NCI-H1092 (cell line): ENCODE measurements around the gene BOC.

Experiments
- DNase-seq: peaks from one replicate; lab custom pipeline; 2025; lab: John Stamatoyannopoulos, UW

Gene BOC

DNA sequence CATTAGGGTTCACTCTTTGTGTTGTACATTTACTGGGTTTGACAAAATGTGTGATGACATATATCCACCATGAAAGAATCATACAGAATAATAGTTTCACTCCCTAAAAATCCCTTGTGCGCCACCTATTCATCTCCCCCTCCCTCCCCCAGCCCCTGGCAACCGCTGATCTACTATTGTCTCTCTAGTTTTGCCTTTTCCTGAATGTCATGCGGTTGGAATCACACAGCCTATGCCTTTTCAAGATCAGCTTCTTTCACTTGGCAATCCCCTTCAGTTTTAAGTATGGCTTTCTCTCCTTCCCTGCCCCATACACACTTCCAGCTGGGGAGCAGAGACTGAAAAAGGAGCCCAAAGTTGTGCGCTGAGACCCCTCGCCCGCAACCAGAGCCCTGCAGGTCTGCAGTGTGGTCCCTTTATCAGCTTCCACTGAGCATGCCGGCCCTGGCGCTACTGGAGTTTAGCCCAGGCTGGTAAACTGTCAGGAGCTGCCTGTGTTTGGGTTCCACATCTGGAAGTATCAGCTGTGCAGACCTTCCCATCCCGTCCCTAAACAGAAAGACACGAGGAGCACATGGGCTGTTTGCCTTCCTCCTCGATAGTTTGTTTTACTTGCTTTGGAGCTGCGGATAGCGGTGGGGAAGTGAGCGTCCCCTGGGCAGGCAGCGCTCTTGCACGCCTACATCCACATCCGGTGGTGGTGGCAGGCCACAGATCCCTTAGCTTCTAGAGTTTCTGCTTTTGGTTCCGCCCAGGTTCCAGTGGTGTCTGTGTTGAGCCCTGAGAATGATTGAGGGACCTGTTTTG lies 12.3 kb downstream of the BOC start:
- no peak for DNase-seq

DNA sequence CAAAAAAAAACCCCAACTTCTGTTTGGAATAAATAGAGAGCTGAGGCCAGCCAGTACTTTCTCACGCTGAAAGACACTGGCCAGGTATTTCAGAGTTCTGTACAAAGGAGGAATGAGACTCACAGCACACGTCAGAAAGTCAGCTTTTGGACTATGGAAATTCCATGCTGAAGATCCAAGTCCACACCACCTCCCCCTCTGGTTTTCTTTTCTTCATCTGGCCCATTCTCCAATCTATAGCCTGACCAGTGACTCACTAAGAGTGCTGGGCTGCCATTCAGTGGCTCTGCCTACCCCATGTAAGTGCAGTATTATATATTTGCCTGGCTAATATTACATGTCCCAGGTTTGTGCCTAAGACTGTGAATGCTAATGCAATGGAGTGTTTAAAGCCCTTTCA lies 13.9 kb downstream of the BOC start:
- no peak for DNase-seq

DNA sequence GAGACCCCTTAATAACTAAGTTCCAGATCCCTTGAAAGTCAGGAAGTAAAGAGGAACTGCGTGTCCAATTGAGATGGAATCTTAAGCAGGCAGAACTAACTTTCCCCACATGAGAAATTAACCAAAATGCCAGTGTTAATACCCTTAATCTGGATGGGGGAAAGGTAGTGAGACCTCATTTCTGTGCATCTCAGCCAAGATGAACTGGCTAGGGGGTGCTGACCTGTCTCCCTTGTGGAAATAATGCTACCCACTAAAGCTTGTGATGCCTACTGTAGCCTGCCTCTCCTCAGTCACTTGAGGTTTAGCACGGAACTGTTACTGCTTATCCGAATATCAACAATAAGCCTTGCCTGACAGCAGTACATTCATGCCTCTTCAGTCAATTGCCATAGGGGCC lies 15.1 kb downstream of the BOC start:
- no peak for DNase-seq

DNA sequence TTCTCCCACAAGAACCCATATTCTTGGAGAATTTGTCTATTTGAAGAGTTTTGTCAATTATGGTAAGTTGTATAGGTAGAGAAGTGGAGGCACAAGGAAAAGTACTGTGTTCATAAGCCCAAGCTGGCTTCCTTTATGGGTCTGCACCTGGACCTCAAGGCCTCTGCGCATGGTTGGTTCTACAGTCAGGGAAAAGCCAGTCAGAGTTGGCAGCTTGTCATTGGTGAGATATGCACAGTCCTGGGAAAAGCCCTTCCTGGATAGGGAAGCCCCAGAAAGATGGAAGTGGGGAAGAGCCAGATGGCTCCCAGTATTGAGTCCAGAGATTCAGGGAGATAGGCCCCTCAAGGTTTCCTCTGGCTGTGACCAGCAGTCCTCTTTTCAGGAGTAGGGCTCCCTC lies 15.8 kb downstream of the BOC start:
- no peak for DNase-seq

DNA sequence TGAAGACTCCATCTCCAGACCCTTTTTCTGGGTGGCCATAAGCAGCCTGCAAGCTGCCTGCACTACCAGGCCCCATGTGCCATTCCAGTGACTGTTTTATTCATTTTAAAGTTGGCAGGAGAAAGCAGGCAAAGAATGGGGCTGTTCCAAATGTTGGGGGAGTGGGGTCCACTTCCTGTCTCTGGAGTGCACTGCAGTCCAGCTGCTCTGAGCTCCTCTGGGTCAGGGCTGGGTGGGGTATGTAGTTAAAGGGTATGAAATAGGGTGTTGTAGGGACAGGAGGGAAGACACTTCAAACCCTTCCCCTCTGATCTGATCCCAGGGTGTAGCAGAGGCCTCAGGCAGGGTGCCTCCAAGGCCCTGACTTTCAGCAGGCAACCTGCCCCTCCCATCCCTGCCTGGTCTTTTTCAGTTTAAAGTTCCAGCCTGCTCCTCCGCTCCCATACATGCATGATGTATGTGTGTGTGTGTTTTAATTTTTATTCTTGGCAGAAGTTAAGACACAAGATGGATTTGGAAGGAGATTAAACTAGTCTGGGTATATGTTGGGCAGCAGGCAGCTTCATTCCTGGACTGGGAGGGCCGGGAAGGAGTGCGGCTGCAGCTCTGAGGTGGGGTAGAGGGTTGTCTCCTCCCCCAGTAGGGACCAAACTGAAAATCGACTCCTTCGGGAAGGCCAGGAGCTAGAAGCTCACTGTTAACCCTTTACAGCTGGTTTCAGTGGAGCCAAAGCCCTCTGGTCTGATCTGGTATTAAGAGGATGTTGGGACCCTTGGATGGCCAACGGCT lies 17.3 kb downstream of the BOC start:
- no peak for DNase-seq

DNA sequence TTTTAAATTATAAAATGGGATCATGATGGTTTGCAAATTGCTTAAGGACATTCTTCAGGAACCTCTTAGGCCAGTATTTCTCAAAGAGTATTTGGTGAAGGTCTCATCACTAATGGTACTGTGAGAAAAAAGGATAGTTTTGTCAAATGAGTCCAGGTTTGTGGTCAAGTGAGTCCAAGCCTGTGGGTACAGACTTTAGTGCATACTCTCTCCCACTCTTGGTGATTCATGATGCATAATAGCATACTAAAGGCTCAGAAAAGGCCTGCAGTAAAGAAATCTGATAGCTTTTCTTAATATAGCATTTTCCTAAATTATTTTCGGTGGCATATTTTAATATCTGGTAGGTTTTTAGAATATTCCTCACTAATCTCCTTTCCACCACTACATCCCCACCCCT lies 20.0 kb downstream of the BOC start:
- DNase-seq = no peak

DNA sequence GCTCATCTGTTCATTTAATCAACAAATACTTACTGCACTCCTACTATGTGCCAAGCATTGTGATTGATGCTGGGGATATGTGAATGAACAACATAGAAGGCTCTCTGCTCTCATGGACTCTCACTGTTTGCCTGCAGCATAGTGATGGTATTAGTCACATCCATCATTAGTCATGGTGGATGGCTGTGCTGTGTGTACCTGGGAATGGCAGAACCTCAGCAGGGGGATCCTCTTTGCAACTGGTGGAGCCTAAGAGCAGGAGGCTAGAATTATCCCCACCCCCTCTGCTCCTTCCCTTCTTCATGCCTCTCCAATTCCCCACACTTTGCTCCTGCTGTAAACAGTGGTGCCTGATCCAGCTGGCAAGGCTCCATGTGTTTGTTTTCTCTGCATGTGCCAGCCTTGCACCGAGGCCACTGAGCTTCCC lies 20.5 kb downstream of the BOC start:
- DNase-seq = peak; percentile 61

DNA sequence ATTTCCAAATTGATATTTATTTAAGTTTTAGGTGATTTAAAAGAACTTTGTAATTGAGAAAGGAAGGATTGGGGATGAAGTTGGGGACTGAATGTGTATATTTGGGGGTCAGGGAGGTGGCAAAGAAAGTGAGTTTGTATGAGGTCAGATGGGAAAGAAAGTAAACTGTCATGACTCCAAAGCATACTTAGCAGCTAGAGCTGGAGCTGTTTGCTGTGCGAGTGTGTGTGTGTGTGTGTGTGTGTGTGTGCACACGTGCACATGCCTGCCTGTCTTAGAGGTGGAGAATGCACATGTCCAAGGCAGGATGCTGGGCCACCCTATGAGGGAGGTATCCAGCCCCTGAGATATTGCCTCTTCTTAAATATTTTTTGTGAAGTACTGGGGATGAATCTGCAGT lies 21.0 kb downstream of the BOC start:
- no peak for DNase-seq

DNA sequence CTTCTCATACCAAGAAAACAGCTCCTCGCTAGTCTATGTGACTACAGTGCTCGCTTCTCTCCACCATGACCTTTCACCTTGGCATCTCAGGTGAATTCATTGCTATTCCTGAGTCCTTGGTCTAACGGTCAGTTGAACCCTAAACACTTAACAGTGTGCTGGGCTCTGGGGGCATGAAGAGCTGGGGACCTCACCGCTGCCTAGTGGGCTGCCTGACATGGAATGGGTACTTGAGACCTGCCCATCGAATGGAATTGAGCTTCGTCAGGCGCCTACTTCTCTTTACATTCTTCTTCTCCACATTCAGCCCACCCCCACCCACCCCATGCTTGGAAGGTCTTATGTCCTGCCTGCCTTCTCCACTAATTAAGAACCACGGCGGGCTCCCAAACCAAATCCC lies 22.1 kb downstream of the BOC start:
- DNase-seq = no peak

DNA sequence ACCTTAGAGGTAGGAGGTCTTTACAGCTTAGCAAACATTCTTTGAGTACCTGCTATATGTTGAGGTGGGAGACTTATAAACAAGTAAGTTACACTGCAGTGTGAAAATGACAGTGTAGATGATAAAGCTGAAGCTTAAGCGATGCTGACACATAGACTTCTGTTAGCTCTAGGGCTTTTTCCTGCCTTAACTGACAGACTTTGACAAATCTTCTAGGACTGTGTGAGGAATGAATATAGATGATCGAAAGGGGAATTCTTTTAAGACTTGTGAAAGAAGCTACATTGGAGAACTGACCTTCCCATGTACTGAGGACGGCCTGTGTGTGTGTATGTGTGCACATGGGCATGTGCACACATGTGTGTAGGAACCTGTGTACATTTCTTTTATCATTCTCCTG lies 22.7 kb downstream of the BOC start:
- DNase-seq = no peak

DNA sequence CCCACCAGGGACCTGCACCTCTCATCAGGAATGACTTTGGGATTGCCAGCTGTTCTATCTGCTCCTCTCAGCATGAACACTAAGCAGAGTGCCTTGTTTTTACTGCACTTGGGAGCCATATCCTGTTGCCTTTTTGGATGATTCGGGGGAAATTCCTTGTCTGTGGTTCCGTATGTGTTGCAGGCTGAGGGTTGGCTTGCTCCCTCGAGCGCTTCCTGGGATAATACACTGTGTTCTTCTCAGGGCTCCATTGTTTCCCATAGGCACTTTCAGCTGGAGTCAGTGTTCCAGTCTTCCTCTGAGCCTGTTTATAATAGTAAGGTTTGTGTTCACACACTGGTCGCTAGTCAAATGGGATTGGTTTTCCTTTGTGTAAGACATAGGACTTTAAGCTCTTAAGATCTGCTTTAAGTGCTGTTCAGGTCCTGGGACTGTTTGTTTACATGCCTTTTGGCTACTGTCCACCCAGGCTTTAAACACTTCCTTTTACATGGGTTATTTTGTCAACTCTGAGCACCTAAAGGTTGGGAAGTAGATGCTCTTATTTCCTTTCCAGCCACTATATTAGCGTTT lies 23.4 kb downstream of the BOC start:
- no peak for DNase-seq

DNA sequence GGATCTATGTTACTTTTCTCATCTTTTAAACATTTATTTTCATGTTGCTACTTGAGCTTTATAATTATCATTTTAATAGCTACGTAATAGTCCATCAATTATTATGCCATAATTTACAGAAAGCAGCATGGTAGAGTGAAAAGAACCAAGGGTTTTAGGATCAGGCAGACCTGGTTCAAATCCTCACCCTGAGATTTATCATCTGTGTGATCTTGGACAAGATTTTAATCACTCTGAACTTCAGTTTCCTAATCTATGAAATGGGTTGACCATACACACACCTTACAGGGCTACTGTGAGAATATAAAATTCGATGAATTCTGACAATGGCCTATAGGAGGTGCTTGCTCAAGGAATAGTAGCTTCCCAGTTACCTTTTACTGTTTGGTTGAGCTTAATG lies 27.1 kb downstream of the BOC start:
- no peak for DNase-seq

DNA sequence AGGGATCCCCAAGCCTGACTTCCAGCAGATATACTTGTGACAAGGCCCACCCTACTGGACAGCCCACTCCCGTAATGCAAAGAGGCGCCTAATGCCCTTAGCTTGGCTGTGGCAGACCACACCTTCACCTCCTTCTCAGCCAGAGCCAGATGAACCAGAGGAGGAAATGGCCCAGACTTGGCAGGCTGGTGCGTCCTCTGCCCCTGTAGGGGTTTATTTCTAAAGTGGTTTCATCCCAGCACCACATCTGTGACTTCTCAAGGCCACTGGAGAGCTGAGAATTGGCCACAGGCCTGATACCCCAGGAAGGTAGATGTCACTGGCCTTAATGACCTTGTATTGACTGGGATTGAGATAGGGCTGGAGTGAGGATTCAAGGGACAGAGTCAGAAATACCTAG lies 29.5 kb downstream of the BOC start:
- DNase-seq = no peak

DNA sequence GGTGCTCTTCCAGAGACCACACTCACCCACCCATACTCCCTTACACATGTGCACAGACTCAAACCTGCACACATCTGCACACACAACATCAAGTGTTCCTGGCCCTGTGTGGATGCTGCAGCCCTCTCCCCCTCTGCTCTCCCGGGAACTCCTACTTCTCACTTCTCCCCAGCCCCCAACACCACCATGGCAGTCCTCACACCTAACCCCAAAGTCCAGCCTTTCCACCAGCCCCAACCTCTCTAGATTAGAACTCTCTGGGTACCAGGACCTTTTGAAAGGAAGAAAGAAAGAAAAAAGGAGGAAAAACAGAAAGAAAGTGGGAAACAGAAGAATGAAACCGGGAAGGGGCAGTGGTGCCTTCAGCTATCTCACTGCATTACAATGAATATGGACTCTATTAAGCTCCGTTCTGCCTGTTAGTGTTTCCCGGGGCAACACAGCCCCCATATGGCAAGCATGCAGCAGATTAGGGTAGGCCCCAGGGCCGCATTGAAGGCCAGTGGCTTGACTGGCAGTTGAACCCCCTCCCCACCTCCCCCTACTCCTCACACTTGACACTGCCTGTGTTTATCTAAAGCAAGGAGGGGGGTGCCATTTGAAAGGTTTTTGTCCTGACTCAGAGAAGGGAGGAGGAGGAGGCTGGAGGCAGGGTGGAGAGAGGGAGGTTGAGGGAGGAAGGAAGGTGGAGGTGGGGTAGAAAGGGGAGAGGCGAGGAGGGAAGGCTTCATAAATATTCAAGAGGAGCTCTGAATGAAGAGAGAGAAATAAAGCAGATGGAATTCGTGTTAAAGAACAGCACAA lies 30.1 kb downstream of the BOC start:
- DNase-seq = peak; percentile 37

DNA sequence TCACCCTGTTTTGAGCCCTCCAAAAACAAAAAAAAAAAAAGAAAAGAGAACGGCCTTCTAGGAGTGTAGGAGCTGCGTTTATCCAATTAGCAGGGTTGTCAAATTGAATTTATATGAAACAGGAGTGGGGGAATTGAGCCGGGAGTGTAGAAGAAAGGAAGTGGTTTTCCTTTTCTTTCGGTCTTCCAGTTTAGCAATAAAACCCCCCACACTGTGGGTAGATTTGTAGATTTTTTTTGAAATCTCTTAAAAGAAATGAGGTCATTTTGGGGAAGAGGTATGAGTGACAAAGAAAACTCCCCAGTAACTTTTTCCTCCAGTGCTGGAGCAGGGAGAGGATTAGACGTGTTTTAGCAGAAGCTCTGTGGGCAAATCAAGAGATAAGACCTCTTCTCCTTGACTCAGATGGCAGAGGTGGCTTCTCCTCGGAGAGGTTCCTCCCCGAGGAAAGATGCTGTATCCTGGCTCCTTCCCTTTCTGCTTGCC lies 30.8 kb downstream of the BOC start:
- DNase-seq = no peak

DNA sequence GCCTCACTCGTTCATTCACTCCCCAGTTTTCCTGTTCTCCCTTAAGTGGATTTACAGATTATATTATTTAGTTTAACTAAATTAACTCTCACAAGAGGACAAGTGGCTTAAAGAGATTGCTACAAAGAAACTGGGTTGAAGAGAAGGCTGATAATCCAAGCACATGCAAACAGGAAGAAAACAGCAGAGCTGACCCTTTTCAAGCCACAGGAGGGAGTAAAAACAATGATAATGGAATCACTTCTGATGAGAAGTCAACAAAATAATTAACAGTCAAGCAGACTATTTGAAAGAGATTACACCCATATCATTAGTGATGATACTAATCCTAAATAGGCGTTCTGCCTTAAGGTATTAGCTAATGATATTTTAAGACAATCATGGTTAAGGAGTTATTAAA lies 31.7 kb downstream of the BOC start:
- DNase-seq = no peak

DNA sequence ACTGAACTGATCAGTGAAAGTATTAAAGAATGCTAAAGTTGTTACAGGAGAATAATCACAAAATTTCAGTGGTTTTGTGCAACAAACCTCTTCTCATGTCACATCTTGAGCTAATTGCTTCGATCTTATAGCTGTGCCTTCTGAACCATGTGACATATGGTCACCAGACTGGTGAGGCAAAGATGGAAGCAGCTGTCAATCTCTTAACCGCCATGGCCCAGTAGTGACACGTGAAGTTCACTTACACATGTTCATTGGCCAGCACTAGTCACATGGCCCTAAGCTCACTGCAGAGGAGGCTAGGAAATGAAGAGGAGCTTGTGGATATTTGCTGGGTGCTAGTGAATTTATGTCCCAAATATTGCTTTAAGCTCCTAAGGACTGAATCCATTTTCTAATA lies 32.5 kb downstream of the BOC start:
- DNase-seq = no peak

DNA sequence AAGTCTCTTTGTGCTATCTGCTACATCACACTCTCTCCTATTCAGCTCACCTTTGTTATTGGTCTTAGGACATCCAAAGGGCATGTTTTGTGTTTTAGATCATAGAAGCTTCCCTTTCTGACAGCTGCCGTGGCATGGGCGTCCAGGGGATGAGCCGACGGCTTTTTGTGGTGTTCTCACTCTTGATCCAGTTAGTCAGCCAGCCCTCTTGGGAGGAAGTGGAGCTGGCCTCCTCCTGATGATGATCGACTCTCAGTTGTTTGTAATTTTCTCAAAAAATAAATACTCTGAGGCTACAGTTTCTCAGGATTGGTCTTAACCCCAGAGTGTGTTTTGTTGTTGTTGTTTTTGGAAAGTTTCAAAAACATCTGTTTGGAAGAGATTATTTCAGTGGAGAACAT lies 34.4 kb downstream of the BOC start:
- no peak for DNase-seq

DNA sequence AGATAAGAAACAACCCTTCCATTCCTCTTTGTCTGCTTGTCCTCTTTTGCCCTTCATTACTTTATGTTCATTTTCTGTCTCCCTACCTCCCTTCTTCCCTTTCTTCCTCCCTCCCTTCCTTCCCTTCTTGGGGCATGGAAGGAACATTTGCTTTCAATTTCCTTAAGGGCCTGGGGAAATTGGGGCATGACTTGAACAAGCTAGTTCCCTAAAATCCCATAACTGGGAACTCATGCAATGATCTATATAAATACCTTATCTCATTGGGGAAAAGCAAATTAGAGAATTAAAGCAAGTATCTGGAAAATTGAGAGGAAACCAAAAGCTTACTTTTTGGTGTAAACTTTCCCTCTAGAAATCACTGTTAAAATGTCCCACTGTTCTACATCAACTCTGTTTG lies 35.7 kb downstream of the BOC start:
- no peak for DNase-seq

DNA sequence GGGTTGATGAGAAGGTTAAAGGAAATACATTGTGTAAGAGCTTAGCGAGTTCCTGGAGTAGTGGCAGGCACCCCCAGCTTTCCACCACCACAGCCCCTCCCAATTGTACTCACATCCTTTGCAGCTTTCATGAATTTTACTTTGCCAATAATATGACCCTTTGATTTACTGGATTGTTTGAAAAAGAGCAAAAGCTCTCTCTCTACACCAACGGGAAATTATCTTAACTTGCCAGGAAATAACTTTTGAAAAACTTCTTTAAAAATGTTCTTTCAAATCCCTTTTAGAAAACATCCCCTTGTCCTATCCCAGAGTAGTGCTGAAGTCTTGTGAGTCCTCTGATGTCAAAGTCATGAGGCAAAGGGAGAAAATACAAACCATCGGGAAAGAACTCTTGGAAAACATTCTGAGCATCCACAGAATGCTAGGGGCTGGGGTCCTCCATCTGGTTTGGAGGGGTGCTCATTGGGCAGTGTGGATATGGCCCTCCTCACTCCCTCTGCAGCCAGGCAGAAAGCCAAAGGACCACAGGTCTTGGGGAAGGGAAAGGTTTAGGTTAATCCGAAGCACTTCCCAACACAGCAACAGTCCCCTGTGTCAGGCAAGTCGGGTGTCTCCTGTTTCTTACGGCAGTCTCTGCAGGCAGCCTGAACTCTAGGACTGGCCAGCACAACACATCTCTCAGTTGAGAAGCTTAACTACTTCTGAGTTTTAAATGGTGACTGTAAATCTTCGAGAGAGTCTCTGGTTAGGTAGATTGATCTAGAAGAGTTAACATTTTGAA lies 36.5 kb downstream of the BOC start:
- no peak for DNase-seq

DNA sequence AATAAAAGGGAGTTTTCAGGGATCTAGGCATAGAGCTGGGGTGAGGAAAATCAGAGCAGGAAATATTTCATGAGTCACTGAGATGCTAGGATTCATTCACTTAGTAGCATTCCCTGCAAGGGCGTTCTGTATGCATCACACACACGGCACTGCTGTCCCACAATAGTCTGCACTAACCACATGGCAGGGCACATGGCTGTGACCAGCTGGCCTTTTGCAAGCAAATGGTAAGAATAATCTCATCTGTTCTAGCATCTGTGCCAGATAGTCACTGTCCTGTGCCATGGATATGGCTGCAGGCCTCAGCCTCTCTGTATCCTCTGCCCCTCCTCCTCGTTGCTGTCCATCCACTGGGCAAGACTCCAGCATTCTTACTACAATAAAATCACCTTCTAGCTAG lies 37.8 kb downstream of the BOC start:
- DNase-seq = no peak
